GM21825 (cell line): ENCODE data around the gene ZNF37A.
"Not testable (repeated sequence)": the region's sequence is repeated elsewhere in the genome, so short reads cannot be mapped to it uniquely, and the experiment has no call there.

Experiments used
- ATAC-seq: cut with Tn5 transposase; IDR thresholded peaks from one replicate; pipeline ENCODE4 v1.9.1; 2021; ENCODE audit warnings: mild to moderate bottlenecking, moderate library complexity; ENCODE audit not compliant: unreplicated experiment

The ZNF37A gene

GRCh38 chr10:38147686-38148085, 53.5 kb downstream of the ZNF37A start:
- no peak for ATAC-seq

GRCh38 chr10:38150891-38151463, 56.8 kb downstream of the ZNF37A start:
- ATAC-seq = not testable (repeated sequence)

GRCh38 chr10:38156416-38157269, 62.5 kb downstream of the ZNF37A start:
- ATAC-seq = no peak

DNA sequence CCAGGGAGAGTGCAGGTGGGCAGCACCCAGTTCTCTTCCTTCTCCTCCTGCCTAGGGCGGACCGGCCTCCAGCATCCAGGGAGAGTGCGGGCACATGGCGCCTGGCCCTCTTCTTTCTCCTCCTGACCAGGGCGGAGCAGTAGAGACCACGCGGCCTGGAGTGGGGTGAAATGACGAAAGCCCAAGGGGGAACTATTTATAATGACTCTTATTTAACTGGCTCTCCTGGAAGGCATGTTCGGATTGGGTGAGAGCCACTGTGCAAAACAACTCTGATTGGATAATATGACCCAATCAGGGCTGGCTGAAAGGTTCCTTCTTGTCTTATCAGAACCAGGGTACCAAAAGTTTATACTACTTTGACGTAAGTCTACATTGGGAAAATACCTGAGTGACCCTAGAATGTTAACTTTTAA, 63.1 kb downstream of the ZNF37A start:
- ATAC-seq = no peak

- no peak for ATAC-seq
Observed at GRCh38 chr10:38159004-38159403, 64.9 kb downstream of the ZNF37A start.

GRCh38 chr10:38163617-38164016, 69.5 kb downstream of the ZNF37A start:
- no peak for ATAC-seq

GRCh38 chr10:38174336-38174735, 80.2 kb downstream of the ZNF37A start:
- ATAC-seq = no peak

- no peak for ATAC-seq
Observed at GRCh38 chr10:38184477-38184876, 90.3 kb downstream of the ZNF37A start.
